H1 (cell line): ENCODE results near the gene P3H4. TPM values are rescaled to one million over a fixed set of nuclear protein-coding genes. Genes with fewer than 3 reads are reported as not detected.

Experiments used
- CTCF ChIA-PET: fragments of 300-600 bp; sonication (Branson Sonifier 250); formaldehyde crosslinking; loops from one replicate; lab custom pipeline; 2021; ENCODE audit not compliant: partially characterized antibody; lab: Charles Lee
- POLR2A ChIA-PET: fragments of 300-600 bp; sonication (Branson Sonifier 250); formaldehyde crosslinking; loops from one replicate; lab custom pipeline; 2021; ENCODE audit warnings: inconsistent platforms; ENCODE audit not compliant: partially characterized antibody; lab: Charles Lee
- DNase-seq, 2 experiments: peaks; one replicate each; pipeline versions ENCODE4 v3.0.0 to v3.0.0-alpha.2; 2010 to 2022; ENCODE audit warnings: low spot score in 2 of 2, low read depth in 1 of 2, mixed read lengths in 1 of 2
- FAIRE-seq: peaks from 2 replicates; lab custom pipeline; 2011; peaks lifted over from hg19 to GRCh38; lab: Jason Lieb, UNC
- H2AFZ ChIP-seq: 2 replicates; pipeline ENCODE4 v1.8.1; 2012; ENCODE audit warnings: low read length, inconsistent platforms
- H2AK5ac ChIP-seq: 2 replicates; pipeline ENCODE4 v1.6.1; 2013; ENCODE audit warnings: low read depth, low read length
- H2BK120ac ChIP-seq: replicated peaks from 2 replicates; pipeline ENCODE3; 2013; ENCODE audit warnings: low read depth, low read length, inconsistent platforms
- H2BK12ac ChIP-seq: 2 replicates; pipeline ENCODE4 v1.6.1; 2013; ENCODE audit warnings: low read depth, low read length
- H2BK15ac ChIP-seq: 2 replicates; pipeline ENCODE4 v1.6.1; 2013; ENCODE audit warnings: low read length
- H2BK20ac ChIP-seq: 2 replicates; pipeline ENCODE4 v1.6.1; 2013; ENCODE audit warnings: low read length
- H2BK5ac ChIP-seq: 2 replicates; pipeline ENCODE4 v1.6.1; 2013; ENCODE audit warnings: low read depth, low read length
- H3K14ac ChIP-seq: 2 replicates; pipeline ENCODE4 v1.6.1; 2013; ENCODE audit warnings: inconsistent platforms; ENCODE audit not compliant: insufficient read length
- H3K18ac ChIP-seq: 2 replicates; pipeline ENCODE4 v1.6.1; 2013; ENCODE audit warnings: low read length; ENCODE audit errors: extremely low read depth
- H3K23ac ChIP-seq: 2 replicates; pipeline ENCODE4 v1.6.1; 2013; ENCODE audit warnings: inconsistent platforms; ENCODE audit not compliant: insufficient read length
- H3K23me2 ChIP-seq: 2 replicates; pipeline ENCODE4 v1.6.1; 2013; ENCODE audit warnings: low read depth, low read length
- H3K27ac ChIP-seq: 2 replicates; pipeline ENCODE4 v1.6.1; 2011; ENCODE audit warnings: low read depth, low read length, inconsistent platforms
- H3K27me3 ChIP-seq, 4 experiments: replicated peaks in 1 of 4; 1 replicate in 1 of 4; 2 replicates in 3 of 4; pipeline versions ENCODE4 v1.6.1 to v1.8.1; 2011 to 2013; ENCODE audit warnings: low read length in 3 of 4, mild to moderate bottlenecking in 3 of 4, inconsistent platforms in 2 of 4, mixed read lengths in 2 of 4, moderate library complexity in 1 of 4; ENCODE audit not compliant: control insufficient read depth in 3 of 4, insufficient read depth in 3 of 4; ENCODE audit errors: extremely low read depth in 1 of 4
- H3K36me3 ChIP-seq, 4 experiments: 2 replicates each; pipeline versions ENCODE4 v1.6.1 to v1.8.1; 2011 to 2013; ENCODE audit warnings: mild to moderate bottlenecking in 4 of 4, low read length in 3 of 4, moderate library complexity in 2 of 4, control low read depth in 1 of 4, inconsistent platforms in 1 of 4; ENCODE audit not compliant: insufficient read depth in 4 of 4, control insufficient read depth in 2 of 4
- H3K4ac ChIP-seq: replicated peaks from 2 replicates; pipeline ENCODE3; 2013; ENCODE audit warnings: low read length, low read depth, mixed read lengths, inconsistent platforms; ENCODE audit not compliant: insufficient read length
- H3K4me1 ChIP-seq, 4 experiments: replicated peaks in 1 of 4; 1 replicate in 1 of 4; 2 replicates in 3 of 4; pipeline versions ENCODE4 v1.6.1 to v1.8.1; 2011 to 2013; ENCODE audit warnings: low read length in 3 of 4, inconsistent platforms in 2 of 4, mixed read lengths in 1 of 4; ENCODE audit not compliant: insufficient read depth in 4 of 4, control insufficient read depth in 3 of 4
- H3K4me2 ChIP-seq, 2 experiments: 2 replicates each; pipeline versions ENCODE4 v1.6.1 to v1.8.1; 2011 to 2013; ENCODE audit warnings: low read depth in 2 of 2, low read length in 2 of 2, control low read depth in 1 of 2, inconsistent platforms in 1 of 2, mild to moderate bottlenecking in 1 of 2; ENCODE audit not compliant: insufficient read depth in 1 of 2
- H3K4me3 ChIP-seq, 4 experiments: fragments of 200-600, 300-600 bp in 1 of 4; sonication (generic), shearing (Covaris generic), sonication (Bioruptor Twin) in 1 of 4; 2 replicates each; pipeline versions ENCODE4 v1.5.1 to v1.8.1; 2011 to 2016; ENCODE audit warnings: low read length in 4 of 4, low read depth in 3 of 4, control low read depth in 2 of 4, inconsistent platforms in 2 of 4, mild to moderate bottlenecking in 2 of 4, mixed read lengths in 1 of 4, moderate library complexity in 1 of 4; ENCODE audit not compliant: insufficient read depth in 2 of 4; ENCODE audit errors: extremely low read depth in 1 of 4
- H3K56ac ChIP-seq: replicated peaks from 2 replicates; pipeline ENCODE3; 2013; ENCODE audit warnings: low read depth, mild to moderate bottlenecking, mixed read lengths, low read length, inconsistent platforms; ENCODE audit not compliant: insufficient read length
- H3K79me1 ChIP-seq: 2 replicates; pipeline ENCODE4 v1.6.1; 2013; ENCODE audit warnings: low read depth, low read length, control low read depth
- H3K79me2 ChIP-seq, 2 experiments: 2 replicates each; pipeline versions ENCODE4 v1.6.1 to v1.8.1; 2012 to 2013; ENCODE audit warnings: low read length in 2 of 2, mild to moderate bottlenecking in 2 of 2, inconsistent platforms in 1 of 2; ENCODE audit not compliant: insufficient read depth in 2 of 2, control insufficient read depth in 1 of 2
- H3K9ac ChIP-seq, 4 experiments: replicated peaks in 1 of 4; 1 replicate in 1 of 4; 2 replicates in 3 of 4; pipeline versions ENCODE4 v1.6.1 to v1.8.1; 2011 to 2013; ENCODE audit warnings: low read depth in 3 of 4, low read length in 3 of 4, control low read depth in 2 of 4, mild to moderate bottlenecking in 2 of 4, moderate library complexity in 2 of 4, inconsistent platforms in 1 of 4; ENCODE audit errors: extremely low read depth in 1 of 4
- H3K9me3 ChIP-seq, 2 experiments: 2 replicates each; pipeline versions ENCODE4 v1.6.1 to v1.8.1; 2012 to 2013; ENCODE audit warnings: mild to moderate bottlenecking in 2 of 2, moderate library complexity in 2 of 2, control low read depth in 1 of 2, inconsistent platforms in 1 of 2, low read depth in 1 of 2, low read length in 1 of 2, mixed read lengths in 1 of 2; ENCODE audit not compliant: insufficient read depth in 2 of 2
- H4K20me1 ChIP-seq, 2 experiments: replicated peaks in 1 of 2; 2 replicates each; pipeline versions ENCODE3 to v1.8.1; 2011 to 2013; ENCODE audit warnings: inconsistent platforms in 2 of 2, low read length in 2 of 2, mild to moderate bottlenecking in 1 of 2; ENCODE audit not compliant: insufficient read depth in 2 of 2, control insufficient read depth in 1 of 2
- H4K5ac ChIP-seq: 2 replicates; pipeline ENCODE4 v1.6.1; 2013; ENCODE audit warnings: low read length, low read depth, mixed read lengths, inconsistent platforms; ENCODE audit not compliant: insufficient read length
- H4K8ac ChIP-seq: 2 replicates; pipeline ENCODE4 v1.8.0; 2013; ENCODE audit warnings: mild to moderate bottlenecking, moderate library complexity, low read length, inconsistent platforms; ENCODE audit not compliant: insufficient read depth; ENCODE audit errors: extremely low read depth
- H4K91ac ChIP-seq: replicated peaks from 2 replicates; pipeline ENCODE3; 2013; ENCODE audit warnings: low read length, mixed read lengths, inconsistent platforms; ENCODE audit not compliant: insufficient read length
- KDM1A ChIP-seq: fragments of 200-600, 300-600 bp; sonication (generic); IDR thresholded peaks from 2 replicates; pipeline ENCODE4 v1.7.1; 2016; ENCODE audit warnings: mild to moderate bottlenecking, low read length, borderline replicate concordance
- POLR2A ChIP-seq, 2 experiments: IDR thresholded peaks; 1 replicate in 1 of 2; 2 replicates in 1 of 2; pipeline ENCODE4 v1.6.1; 2011; ENCODE audit warnings: low read depth in 2 of 2, low read length in 2 of 2, mild to moderate bottlenecking in 2 of 2; ENCODE audit errors: control extremely low read depth in 1 of 2
- TBP ChIP-seq: IDR thresholded peaks from 2 replicates; pipeline ENCODE4 v1.6.1; 2011; ENCODE audit warnings: low read depth, low read length, improper control_type of control experiment
- WGBS, 2 experiments: shearing (Covaris generic) in 1 of 2; methylation state at CpG; one replicate each; pipeline versions ENCODE4 v1.1.6 to v1.1.7; 2013 to 2015; ENCODE audit warnings: low lambda C conversion rate in 2 of 2, mixed read lengths in 2 of 2, inconsistent platforms in 1 of 2, low coverage in 1 of 2, missing lambda C conversion rate in 1 of 2; ENCODE audit not compliant: insufficient replicate concordance in 2 of 2, insufficient coverage in 1 of 2, insufficient read length in 1 of 2; ENCODE audit errors: extremely low coverage in 1 of 2, missing lambda C conversion rate in 1 of 2; 5-methylcytosine and 5-hydroxymethylcytosine counted together
- polyA plus RNA-seq, 7 experiments: library from polyadenylated mRNA; depleted of rRNA in 3 of 7; stranded (reverse) in 5 of 7; unstranded in 2 of 7; fragments of >200 nt in 5 of 7; fragments of 200-250 nt in 2 of 7; gene quantifications; 1 replicate in 5 of 7; 2 replicates in 1 of 7; 4 replicates in 1 of 7; pipeline versions ENCODE4 v1.2.1 to v1.2.3, GENCODE V29; 2011 to 2013; ENCODE audit warnings: missing spikeins in 2 of 7, mixed read lengths in 2 of 7
- total RNA-seq: library from RNA; stranded (reverse); fragmentation: NEBNext Ultra II Directional; extraction: Animal tissue kit (Norgen Biotek cat#: 25700); gene quantifications from 2 replicates; pipeline ENCODE4 v1.2.1, GENCODE V29; 2021

Gene P3H4
- total and polyA plus RNA-seq, 2 of the 8 experiments (the other 6 are each of a cell fraction or from before 2014, with no cell fraction given) = 23.4 to 26.7 TPM

GRCh38 chr17:41799366-41799765, 12.4 kb downstream of the P3H4 start:
- Histone ChIP-seq H2BK120ac (peak overlapping the region; percentile 83), H3K36me3 (no peaks in the 10 kb centered on the region), H3K56ac (peak overlapping the region; percentile 64), H3K4ac (peak overlapping the region; percentile 69), H3K4me2 (no peak overlapping the region), H2AFZ (no peak overlapping the region), H3K9me3 (no peaks in the 10 kb centered on the region), H2BK5ac (peak overlapping the region; percentile 73; the same call in 1 of the 2 replicates), H3K4me3 (no peak overlapping the region), H3K18ac (no peak overlapping the region), H3K23me2 (peaks cover 2% of the 10 kb centered on the region; the same call in 1 of the 2 replicates), H4K8ac (peak overlapping the region; percentile 82; the same call in 1 of the 2 replicates), H3K79me2 (no peaks in the 10 kb centered on the region), H2BK15ac (no peak overlapping the region), H4K5ac (no peak overlapping the region), H3K27me3 (peaks cover 0 to 3% (median under 1%) of the 10 kb centered on the region in 4 experiments; a peak in 2 of 7 replicates), H2BK12ac (0 out of 2 replicates have a peak overlapping the region, but pooled peaks have one; percentile 81), H4K91ac (no peak overlapping the region), H3K27ac (no peak overlapping the region), H3K9ac (no peak overlapping the region), H3K79me1 (no peaks in the 10 kb centered on the region), H2AK5ac (no peak overlapping the region), H3K23ac (no peak overlapping the region), H2BK20ac (no peak overlapping the region), H3K14ac (no peak overlapping the region), H3K4me1 (peaks cover 8 to 19% (median 13%) of the 10 kb centered on the region in 4 experiments), H4K20me1 (no peaks in the 10 kb centered on the region)
- ChIA-PET CTCF (interaction anchor here (1.0 to 10.9 kb wide), 11 partner anchors 11 to 160 kb away, joined by 3 to 149 read pairs (median 4); partner anchors contain the start of genes FKBP10, JUP and P3H4), POLR2A (interaction anchor here (0.6 to 6.9 kb wide), 9 partner anchors 9 to 110 kb away, joined by 3 to 71 read pairs (median 8); partner anchors contain the start of genes EIF1, FKBP10, HAP1 and JUP)
- DNase-seq = no peak
- FAIRE-seq = no peak
- 90% methylated on average over 8 of the region's 8 CpGs; no CpG with 5 or more reads in 1 of the 2 experiments for WGBS, 2 experiments
- TF ChIP-seq POLR2A (IDR thresholded peaks at IDR 0.05; ENCODE audit: control extremely low read depth in 1 of 2, low read depth in 2 of 2, low read length in 2 of 2) = no peak
- no peak for TF ChIP-seq KDM1A
- TF ChIP-seq TBP = no peak
